ENCODE data around the gene C2orf81. TPM values are rescaled to one million over a fixed set of nuclear protein-coding genes. Genes with fewer than 3 reads are reported as not detected.

Gene C2orf81
- total RNA-seq, 1 donor from 2014 or later, result 1.8 TPM

DNA sequence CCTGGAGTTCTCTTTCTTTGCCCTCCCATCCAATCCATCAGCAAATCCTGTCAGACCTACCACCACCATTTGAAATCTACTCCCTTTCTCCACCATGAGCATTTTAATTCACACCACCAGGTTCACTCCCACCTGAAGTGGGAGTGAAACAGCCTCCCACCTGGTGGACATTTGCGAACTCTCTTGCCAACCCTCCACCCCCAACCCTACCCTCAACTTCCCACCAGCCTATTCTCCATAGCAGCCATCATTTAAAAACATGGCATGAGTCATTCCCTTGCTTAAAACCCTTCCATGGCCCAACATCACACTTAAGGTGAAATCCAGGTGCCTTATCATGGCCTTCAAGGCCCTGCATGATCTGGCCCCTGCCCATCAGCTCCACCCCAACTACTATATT is 16.8 kb upstream of the C2orf81 start:
- Mint-ChIP-seq H3K9me3 (no peaks in the 10 kb centered on the region), H3K36me3 (peaks cover 13% of the 10 kb centered on the region), H3K4me1 (peaks cover 36% of the 10 kb centered on the region), H3K4me3 (peak overlapping the region; percentile 92), H3K27me3 (ENCODE audit: insufficient read depth, low read depth) (peaks cover 22% of the 10 kb centered on the region), H3K27ac (peak overlapping the region; percentile 5)
- H3K9ac ChIP-seq, result peak overlapping the region; percentile 12
- peaks cover 7% of the 10 kb centered on the region for H3K27me3 ChIP-seq
- peaks cover 18% of the 10 kb centered on the region for H4K20me1 ChIP-seq (ENCODE audit: low read depth)
- peaks cover 39% of the 10 kb centered on the region for H3F3A ChIP-seq (ENCODE audit: low read depth)
- no peaks in the 10 kb centered on the region for H3K9me3 ChIP-seq (ENCODE audit: low read depth)
- no peak overlapping the region for H3K4me3 ChIP-seq
- TF ChIP-seq EZH2phosphoT487 (IDR thresholded peaks at IDR 0.05) (no peak), EZH2 (IDR thresholded peaks at IDR 0.05) (no peak)
- TF ChIP-seq, protein P1, sequence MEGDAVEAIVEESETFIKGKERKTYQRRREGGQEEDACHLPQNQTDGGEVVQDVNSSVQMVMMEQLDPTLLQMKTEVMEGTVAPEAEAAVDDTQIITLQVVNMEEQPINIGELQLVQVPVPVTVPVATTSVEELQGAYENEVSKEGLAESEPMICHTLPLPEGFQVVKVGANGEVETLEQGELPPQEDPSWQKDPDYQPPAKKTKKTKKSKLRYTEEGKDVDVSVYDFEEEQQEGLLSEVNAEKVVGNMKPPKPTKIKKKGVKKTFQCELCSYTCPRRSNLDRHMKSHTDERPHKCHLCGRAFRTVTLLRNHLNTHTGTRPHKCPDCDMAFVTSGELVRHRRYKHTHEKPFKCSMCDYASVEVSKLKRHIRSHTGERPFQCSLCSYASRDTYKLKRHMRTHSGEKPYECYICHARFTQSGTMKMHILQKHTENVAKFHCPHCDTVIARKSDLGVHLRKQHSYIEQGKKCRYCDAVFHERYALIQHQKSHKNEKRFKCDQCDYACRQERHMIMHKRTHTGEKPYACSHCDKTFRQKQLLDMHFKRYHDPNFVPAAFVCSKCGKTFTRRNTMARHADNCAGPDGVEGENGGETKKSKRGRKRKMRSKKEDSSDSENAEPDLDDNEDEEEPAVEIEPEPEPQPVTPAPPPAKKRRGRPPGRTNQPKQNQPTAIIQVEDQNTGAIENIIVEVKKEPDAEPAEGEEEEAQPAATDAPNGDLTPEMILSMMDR (IDR thresholded peaks at IDR 0.05), result no peak
- H3K36me3 ChIP-seq, result no peaks in the 10 kb centered on the region
- peaks cover 55% of the 10 kb centered on the region for H3K79me2 ChIP-seq (ENCODE audit: low read depth)
- DNase-seq (ENCODE audit: low spot score), result no peak
- no peak overlapping the region for H2AFZ ChIP-seq (replicated peaks)
- H3K27ac ChIP-seq, result no peak overlapping the region
- H3K4me2 ChIP-seq, result peak overlapping the region; percentile 98
- H3K4me1 ChIP-seq, result peaks cover 18% of the 10 kb centered on the region

DNA sequence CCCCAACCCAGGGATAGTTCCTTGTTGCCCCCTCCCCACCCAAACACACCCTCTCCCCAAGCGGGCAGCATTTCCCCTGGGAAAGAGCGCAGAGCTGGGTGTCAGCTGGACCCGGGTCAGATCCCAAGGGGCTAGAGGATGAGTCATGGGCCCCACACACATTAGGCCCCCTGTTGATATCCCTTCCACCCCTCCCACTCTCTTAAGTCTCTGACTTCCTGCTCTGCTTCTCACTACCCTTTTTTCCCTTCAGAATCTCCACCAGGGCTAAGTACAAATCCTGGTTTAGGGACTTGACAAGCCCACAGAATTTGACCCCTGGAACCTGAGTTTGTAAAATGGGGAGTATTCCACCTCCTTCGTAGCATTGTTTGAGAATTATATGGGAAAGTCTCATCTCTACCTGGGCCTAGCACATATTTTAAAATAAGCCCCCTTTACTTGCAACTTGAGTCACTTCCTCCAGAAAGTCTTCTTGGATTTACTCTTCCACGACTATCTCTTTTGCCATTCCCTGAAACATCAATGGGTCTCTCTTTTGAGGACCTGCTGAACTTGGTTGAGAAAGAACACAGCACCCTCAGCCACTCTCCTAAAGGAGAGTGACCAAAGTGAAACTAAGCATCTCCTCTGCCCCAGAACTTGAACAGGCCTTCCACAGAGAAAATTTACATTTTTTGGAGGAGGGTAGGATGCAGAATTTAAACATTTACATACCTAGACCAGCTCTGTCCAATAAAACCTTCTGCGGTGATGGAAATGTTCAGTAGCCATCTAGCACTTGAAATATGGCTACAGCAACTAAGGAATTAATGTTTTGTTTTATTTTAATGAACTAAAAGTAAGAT is 15.7 kb upstream of the C2orf81 start:
- Mint-ChIP-seq H3K36me3 (peaks cover 13% of the 10 kb centered on the region), H3K27ac (peak overlapping the region; percentile 68), H3K27me3 (ENCODE audit: insufficient read depth, low read depth) (peaks cover 19% of the 10 kb centered on the region), H3K9me3 (no peaks in the 10 kb centered on the region), H3K4me1 (peaks cover 33% of the 10 kb centered on the region), H3K4me3 (no peak overlapping the region)
- no peak overlapping the region for H2AFZ ChIP-seq (replicated peaks)
- H3K4me2 ChIP-seq, result no peak overlapping the region
- peaks cover 19% of the 10 kb centered on the region for H4K20me1 ChIP-seq (ENCODE audit: low read depth)
- no peak overlapping the region for H3K27ac ChIP-seq
- H3K9me3 ChIP-seq (ENCODE audit: low read depth), result no peaks in the 10 kb centered on the region
- no peaks in the 10 kb centered on the region for H3K36me3 ChIP-seq
- no peak for DNase-seq (ENCODE audit: low spot score)
- H3K9ac ChIP-seq, result no peak overlapping the region
- H3K79me2 ChIP-seq (ENCODE audit: low read depth), result peaks cover 57% of the 10 kb centered on the region
- H3F3A ChIP-seq (ENCODE audit: low read depth), result peaks cover 30% of the 10 kb centered on the region
- H3K4me1 ChIP-seq, result peaks cover 18% of the 10 kb centered on the region
- H3K4me3 ChIP-seq, result no peak overlapping the region
- TF ChIP-seq EZH2phosphoT487 (IDR thresholded peaks at IDR 0.05), result no peak
- TF ChIP-seq, protein P1 (IDR thresholded peaks at IDR 0.05), result no peak
- no peak for TF ChIP-seq EZH2 (IDR thresholded peaks at IDR 0.05)
- H3K27me3 ChIP-seq, result no peaks in the 10 kb centered on the region

DNA sequence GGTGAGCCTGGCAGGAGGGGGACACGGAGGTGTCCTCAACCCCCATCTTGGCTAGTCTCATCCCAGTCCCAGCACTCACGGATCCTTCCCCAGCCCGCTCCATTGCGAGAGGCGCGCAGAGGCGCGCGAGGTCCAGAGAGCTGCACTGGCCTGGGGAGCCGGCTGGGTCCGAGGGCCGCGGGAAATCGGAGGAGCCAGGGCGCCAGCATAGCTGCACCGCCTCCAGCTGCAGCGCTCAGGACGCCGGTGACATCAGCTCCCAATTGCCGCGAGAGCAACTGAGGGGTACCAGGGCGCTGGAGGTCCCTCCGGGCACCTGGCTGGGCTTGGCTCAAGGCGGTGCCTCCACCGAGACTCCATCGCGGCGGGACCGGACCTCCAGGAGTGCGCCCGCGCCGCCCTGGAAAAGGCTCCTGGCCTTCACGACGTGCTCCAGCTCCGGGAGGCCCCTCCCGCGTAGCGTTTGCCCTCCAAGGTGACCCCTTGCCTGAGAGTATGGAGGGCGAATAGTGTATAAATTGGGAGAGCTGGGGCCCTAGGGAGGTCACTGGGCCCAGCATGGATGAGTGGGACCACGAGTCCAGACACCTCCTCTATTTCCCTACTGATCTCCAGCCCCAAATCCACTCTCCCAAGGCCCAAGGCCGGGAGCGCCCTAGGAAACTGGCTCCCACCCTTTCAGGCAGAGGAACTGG is 14.8 kb upstream of the C2orf81 start:
- Histone ChIP-seq H3K27ac (no peak overlapping the region), H3K4me2 (no peak overlapping the region), H3K4me1 (peaks cover 18% of the 10 kb centered on the region), H2AFZ (replicated peaks) (no peak overlapping the region), H3K9ac (no peak overlapping the region), H3K79me2 (ENCODE audit: low read depth) (peaks cover 57% of the 10 kb centered on the region), H3K27me3 (no peaks in the 10 kb centered on the region), H3K9me3 (ENCODE audit: low read depth) (no peaks in the 10 kb centered on the region), H3F3A (ENCODE audit: low read depth) (peaks cover 22% of the 10 kb centered on the region), H3K4me3 (no peak overlapping the region), H3K36me3 (no peaks in the 10 kb centered on the region), H4K20me1 (ENCODE audit: low read depth) (peaks cover 23% of the 10 kb centered on the region)
- peaks cover 15% of the 10 kb centered on the region for H3K36me3 Mint-ChIP-seq
- H3K27me3 Mint-ChIP-seq (ENCODE audit: insufficient read depth, low read depth), result peaks cover 19% of the 10 kb centered on the region
- H3K9me3 Mint-ChIP-seq, result no peaks in the 10 kb centered on the region
- H3K4me3 Mint-ChIP-seq, result no peak overlapping the region
- H3K4me1 Mint-ChIP-seq, result peaks cover 33% of the 10 kb centered on the region
- DNase-seq (ENCODE audit: low spot score), result no peak
- TF ChIP-seq EZH2phosphoT487 (IDR thresholded peaks at IDR 0.05), result no peak
- TF ChIP-seq, protein P1 (IDR thresholded peaks at IDR 0.05), result no peak
- no peak overlapping the region for H3K27ac Mint-ChIP-seq
